Vagina (tissue), 2 donors: ENCODE results near the gene PRTG.

Source experiments
- POLR2A ChIP-seq, 2 donors: fragments of 450-650 bp; IDR thresholded peaks; one replicate each; pipeline ENCODE4 v1.6.1; 2017; ENCODE audit warnings: antibody characterized with exemption in 2 of 2, mild to moderate bottlenecking in 2 of 2, moderate library complexity in 2 of 2
- TF ChIP-seq, protein P1 (sequence below), 3 experiments: fragments of 450-650 bp in 2 of 3; fragments of 200-600 bp in 1 of 3; sonication (generic) in 1 of 3; IDR thresholded peaks; one replicate each; pipeline ENCODE4 v1.5.1; 2017 to 2019; ENCODE audit warnings: antibody characterized with exemption in 3 of 3, mild to moderate bottlenecking in 2 of 3, moderate library complexity in 2 of 3

DNA sequence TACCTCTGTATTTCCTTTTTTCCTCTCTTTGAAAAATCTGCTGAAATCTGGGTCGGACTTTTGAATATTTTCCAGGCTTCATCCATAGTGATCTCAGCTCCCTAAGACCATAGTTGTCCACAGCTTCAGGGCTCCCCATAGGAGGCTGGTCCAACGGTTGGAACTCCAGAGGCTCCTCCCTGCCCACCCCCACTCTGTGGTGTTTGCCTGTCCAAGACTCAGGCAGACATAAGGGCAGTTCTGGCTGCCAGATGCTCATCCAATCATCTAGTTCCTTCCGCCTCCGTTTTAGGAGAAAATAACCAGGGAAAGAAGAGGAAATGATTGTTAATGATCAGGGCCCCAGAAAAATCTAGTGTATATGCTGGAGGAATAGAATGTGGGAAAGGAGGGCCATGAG is 27.9 kb upstream of the PRTG start:
- no peak for TF ChIP-seq POLR2A (IDR thresholded peaks at IDR 0.05)
- TF ChIP-seq, protein P1, sequence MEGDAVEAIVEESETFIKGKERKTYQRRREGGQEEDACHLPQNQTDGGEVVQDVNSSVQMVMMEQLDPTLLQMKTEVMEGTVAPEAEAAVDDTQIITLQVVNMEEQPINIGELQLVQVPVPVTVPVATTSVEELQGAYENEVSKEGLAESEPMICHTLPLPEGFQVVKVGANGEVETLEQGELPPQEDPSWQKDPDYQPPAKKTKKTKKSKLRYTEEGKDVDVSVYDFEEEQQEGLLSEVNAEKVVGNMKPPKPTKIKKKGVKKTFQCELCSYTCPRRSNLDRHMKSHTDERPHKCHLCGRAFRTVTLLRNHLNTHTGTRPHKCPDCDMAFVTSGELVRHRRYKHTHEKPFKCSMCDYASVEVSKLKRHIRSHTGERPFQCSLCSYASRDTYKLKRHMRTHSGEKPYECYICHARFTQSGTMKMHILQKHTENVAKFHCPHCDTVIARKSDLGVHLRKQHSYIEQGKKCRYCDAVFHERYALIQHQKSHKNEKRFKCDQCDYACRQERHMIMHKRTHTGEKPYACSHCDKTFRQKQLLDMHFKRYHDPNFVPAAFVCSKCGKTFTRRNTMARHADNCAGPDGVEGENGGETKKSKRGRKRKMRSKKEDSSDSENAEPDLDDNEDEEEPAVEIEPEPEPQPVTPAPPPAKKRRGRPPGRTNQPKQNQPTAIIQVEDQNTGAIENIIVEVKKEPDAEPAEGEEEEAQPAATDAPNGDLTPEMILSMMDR (IDR thresholded peaks at IDR 0.05), result no peak
